ENCODE results near the gene AMN.

- TF ChIP-seq CTCF (conservative IDR thresholded peaks at IDR 0.05; ENCODE audit: low read depth, low read length) (no peak), EZH2 (IDR thresholded peaks at IDR 0.05; ENCODE audit: borderline replicate concordance, low read depth, low read length, poor library complexity, severe bottlenecking) (no peak)
Observed at GRCh38 chr14:102927878-102928411, 5.5 kb downstream of the AMN start.

Data from A673 (cell line).